Nephron progenitor cell (in vitro differentiated cells): ENCODE results near the gene FCER2.
"Not testable (repeated sequence)": the region's sequence is repeated elsewhere in the genome, so short reads cannot be mapped to it uniquely, and the experiment has no call there.

ENCODE experiments used
- DNase-seq: peaks from one replicate; pipeline ENCODE4 v3.0.0; 2021
- H3K27ac Mint-ChIP-seq: 2 replicates; pipeline ENCODE4 v1.8.0; 2021; ENCODE audit warnings: mild to moderate bottlenecking, moderate library complexity, mixed read lengths
- H3K27me3 Mint-ChIP-seq: 2 replicates; pipeline ENCODE4 v1.8.0; 2021; ENCODE audit warnings: mild to moderate bottlenecking, low read depth, mixed read lengths; ENCODE audit not compliant: poor library complexity
- H3K36me3 Mint-ChIP-seq: 2 replicates; pipeline ENCODE4 v1.8.0; 2021; ENCODE audit warnings: low read depth, mixed read lengths
- H3K4me1 Mint-ChIP-seq: 2 replicates; pipeline ENCODE4 v1.8.0; 2021; ENCODE audit warnings: mixed read lengths
- H3K4me3 Mint-ChIP-seq: 2 replicates; pipeline ENCODE4 v1.8.0; 2021; ENCODE audit warnings: mild to moderate bottlenecking, moderate library complexity, mixed read lengths
- H3K9me3 Mint-ChIP-seq: 2 replicates; pipeline ENCODE4 v1.8.0; 2021; ENCODE audit warnings: mild to moderate bottlenecking, moderate library complexity, mixed read lengths
- TF ChIP-seq, protein P1 (sequence below): fragments of 200-600 bp; sonication (generic); IDR thresholded peaks from 2 replicates; pipeline ENCODE4 v1.5.0; 2021; ENCODE audit warnings: antibody characterized with exemption

The FCER2 gene

GRCh38 chr19:7701654-7702457, at the start of gene FCER2:
Gene FCER2, minus strand, starts transcription at chr19:7702131. Its CDS starts 2,371 bp downstream, at chr19:7699760.
- no peaks in the 10 kb centered on the region for H3K36me3 Mint-ChIP-seq
- H3K9me3 Mint-ChIP-seq, result no peaks in the 10 kb centered on the region
- H3K27ac Mint-ChIP-seq, result peak within 1 kb of the TSS; percentile 27
- peaks cover 66% of the 10 kb centered on the region for H3K27me3 Mint-ChIP-seq
- H3K4me1 Mint-ChIP-seq, result no peaks in the 10 kb centered on the region
- TF ChIP-seq, protein P1, sequence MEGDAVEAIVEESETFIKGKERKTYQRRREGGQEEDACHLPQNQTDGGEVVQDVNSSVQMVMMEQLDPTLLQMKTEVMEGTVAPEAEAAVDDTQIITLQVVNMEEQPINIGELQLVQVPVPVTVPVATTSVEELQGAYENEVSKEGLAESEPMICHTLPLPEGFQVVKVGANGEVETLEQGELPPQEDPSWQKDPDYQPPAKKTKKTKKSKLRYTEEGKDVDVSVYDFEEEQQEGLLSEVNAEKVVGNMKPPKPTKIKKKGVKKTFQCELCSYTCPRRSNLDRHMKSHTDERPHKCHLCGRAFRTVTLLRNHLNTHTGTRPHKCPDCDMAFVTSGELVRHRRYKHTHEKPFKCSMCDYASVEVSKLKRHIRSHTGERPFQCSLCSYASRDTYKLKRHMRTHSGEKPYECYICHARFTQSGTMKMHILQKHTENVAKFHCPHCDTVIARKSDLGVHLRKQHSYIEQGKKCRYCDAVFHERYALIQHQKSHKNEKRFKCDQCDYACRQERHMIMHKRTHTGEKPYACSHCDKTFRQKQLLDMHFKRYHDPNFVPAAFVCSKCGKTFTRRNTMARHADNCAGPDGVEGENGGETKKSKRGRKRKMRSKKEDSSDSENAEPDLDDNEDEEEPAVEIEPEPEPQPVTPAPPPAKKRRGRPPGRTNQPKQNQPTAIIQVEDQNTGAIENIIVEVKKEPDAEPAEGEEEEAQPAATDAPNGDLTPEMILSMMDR, result no peak
- DNase-seq, result no peak
- H3K4me3 Mint-ChIP-seq, result no peak within 1 kb of the TSS

DNA sequence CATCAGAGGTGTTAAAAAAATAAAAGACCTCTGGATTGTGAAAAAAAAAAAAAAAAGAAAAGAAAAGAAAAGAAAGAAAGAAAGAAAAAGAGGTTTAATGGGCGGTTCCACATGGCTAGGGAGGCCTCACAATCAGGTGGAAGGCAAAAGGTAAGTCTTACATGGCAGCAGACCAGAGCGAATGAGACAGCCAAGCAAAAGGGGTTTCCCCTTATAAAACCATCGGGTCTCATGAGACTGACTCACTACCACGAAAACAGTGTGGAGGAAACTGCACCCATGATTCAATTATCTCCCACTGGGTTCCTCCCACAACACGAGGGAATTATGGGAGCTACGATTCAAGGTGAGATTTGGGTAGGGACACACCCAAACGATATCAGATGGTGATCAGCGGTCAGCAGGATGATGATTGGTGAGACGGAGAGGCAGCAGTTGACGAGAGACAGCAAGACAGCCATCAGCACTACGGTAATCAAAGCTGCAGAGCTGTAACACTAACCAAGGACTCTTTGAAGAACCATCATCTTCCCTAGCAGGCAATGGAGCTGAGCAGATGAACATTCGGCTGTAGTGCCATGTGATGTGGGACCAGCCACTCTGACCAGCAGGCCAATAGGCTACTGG, 49.3 kb upstream of the FCER2 start:
- no peak overlapping the region for H3K4me3 Mint-ChIP-seq
- peaks cover 8% of the 10 kb centered on the region for H3K4me1 Mint-ChIP-seq
- H3K27ac Mint-ChIP-seq, result no peak overlapping the region
- H3K27me3 Mint-ChIP-seq, result peaks cover 38% of the 10 kb centered on the region
- no peak for DNase-seq
- TF ChIP-seq, protein P1, result no peak
- H3K36me3 Mint-ChIP-seq, result no peaks in the 10 kb centered on the region
- peaks cover 40% of the 10 kb centered on the region for H3K9me3 Mint-ChIP-seq

DNA sequence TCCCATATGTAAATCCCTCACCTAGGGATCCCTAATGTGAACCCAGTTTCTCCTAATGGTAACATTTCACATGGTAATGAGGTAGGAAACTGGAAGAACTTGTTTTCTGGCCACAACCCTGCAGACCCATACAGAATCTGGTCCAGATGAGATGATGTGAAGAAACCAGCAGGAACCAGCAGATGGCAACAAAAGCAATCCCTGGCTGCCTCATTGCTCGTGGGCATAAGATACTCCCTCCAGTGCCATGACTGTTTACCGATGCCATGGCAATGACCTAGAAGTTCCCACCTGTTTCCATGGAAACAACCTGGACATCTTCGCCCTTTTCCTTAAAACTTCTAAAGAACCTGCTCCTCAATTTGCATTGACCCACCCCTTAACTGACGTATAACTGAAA, 46.8 kb upstream of the FCER2 start:
- Mint-ChIP-seq H3K4me3 (no peak overlapping the region), H3K27me3 (peaks cover 45% of the 10 kb centered on the region), H3K9me3 (peaks cover 19% of the 10 kb centered on the region), H3K36me3 (no peaks in the 10 kb centered on the region), H3K27ac (no peak overlapping the region), H3K4me1 (peaks cover 8% of the 10 kb centered on the region)
- TF ChIP-seq, protein P1, result no peak
- no peak for DNase-seq

DNA sequence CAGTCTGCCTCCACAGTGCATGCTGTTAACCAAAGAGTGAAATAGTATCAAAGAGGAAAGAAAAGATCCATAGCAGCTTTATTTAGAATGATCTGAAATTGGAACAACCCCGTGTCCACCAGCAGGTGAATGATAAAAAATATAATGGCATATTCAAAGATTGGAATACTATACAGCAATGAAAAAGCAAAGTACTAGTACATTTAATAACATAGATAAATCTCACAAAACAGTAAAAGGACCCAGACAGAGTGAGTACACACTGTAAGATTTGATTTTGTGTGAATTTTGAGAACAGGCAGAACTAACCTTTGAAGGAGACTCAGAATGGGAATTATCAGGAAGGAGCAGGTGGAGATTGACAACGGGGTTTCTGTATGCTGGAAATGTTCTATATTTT, 46.2 kb upstream of the FCER2 start:
- no peak overlapping the region for H3K4me3 Mint-ChIP-seq
- no peak for DNase-seq
- peaks cover 46% of the 10 kb centered on the region for H3K27me3 Mint-ChIP-seq
- TF ChIP-seq, protein P1, result no peak
- no peaks in the 10 kb centered on the region for H3K36me3 Mint-ChIP-seq
- peaks cover 8% of the 10 kb centered on the region for H3K4me1 Mint-ChIP-seq
- H3K9me3 Mint-ChIP-seq, result peaks cover 16% of the 10 kb centered on the region
- no peak overlapping the region for H3K27ac Mint-ChIP-seq

DNA sequence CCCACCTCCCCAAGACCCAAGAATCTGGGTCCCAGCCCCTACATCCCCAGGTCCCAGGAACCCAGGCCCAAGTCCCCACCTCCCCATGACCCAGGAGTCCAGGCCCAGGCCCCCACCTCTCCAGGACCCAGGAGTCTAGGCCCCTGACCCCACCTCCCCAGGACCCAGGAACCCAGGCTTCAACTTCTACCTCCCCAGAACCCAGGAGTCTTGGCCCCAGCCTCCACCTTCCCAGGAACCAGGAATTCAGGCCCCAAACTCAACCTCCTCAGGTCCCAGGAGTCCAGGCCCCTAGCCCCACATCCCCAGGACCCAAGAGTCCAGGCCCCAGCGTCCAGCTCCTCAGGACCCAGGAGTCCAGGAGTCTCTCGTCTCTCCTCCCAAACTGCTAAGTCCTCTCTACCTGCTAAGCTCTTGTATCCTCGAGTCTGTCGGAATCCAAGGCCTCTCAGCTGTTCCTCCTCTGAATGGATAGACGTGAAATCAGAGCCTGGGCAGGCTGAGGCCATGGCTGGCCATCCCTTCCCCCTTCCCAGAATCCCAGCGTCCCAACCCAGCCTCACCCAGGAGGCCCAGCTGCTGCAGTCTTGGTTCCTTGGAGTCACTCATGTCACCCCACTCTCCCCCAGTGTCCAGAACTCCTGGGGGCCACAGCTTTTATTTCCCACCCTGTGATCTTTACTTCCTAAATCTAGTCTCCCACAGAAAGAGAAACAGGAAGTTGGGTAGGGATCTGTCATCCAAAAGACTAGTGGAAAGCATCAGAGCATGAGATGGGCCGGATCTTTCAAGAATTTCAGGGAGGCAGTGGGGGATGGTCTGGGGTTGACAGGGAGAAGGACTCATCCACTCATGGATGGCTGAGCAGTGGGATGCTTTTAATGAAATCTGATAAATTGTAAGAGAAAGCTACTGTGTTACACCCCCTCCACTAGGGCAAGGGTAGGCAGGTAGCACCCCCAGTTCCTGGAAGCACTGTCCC, 45.3 kb upstream of the FCER2 start, which contains the start of gene CD209:
CD209 (minus strand) TSS at position 632 of the 982 bp plus-strand sequence; CDS start at position 609, 23 bp downstream.
- DNase-seq, result no peak
- Mint-ChIP-seq H3K36me3 (no peaks in the 10 kb centered on the region), H3K27me3 (peaks cover 49% of the 10 kb centered on the region), H3K27ac (peak within 1 kb of the TSS; percentile 72), H3K4me1 (peaks cover 8% of the 10 kb centered on the region), H3K9me3 (peaks cover 13% of the 10 kb centered on the region), H3K4me3 (no peak within 1 kb of the TSS)
- TF ChIP-seq, protein P1, result no peak

DNA sequence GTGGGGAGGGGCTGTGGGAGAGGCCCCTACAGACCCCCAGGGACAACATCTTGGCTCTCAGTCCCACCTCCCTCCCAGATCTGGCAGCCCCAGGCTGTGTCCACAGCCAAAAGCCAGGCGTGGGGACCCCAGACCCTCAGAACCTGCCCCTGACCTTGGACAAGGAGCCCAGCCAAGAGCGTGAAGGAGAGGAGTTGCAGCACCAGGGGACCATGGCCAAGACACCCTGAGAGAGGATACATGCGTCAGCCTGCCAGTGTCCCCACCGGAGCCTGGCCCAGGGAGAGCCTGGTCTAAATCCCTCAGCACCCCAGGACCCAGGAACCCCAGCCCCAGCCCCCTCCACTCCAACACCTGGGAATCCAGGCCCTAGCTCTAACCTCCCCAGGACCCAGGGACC, 44.4 kb upstream of the FCER2 start:
- H3K9me3 Mint-ChIP-seq, result peaks cover 13% of the 10 kb centered on the region
- not testable (repeated sequence) for DNase-seq, H3K27ac Mint-ChIP-seq, H3K4me3 Mint-ChIP-seq, H3K36me3 Mint-ChIP-seq, H3K4me1 Mint-ChIP-seq
- peaks cover 50% of the 10 kb centered on the region for H3K27me3 Mint-ChIP-seq
